Adrenal gland (tissue), 19 donors: ENCODE data around the gene GNB5. TPM values are rescaled to one million over a fixed set of nuclear protein-coding genes. Genes with fewer than 3 reads are reported as not detected.
"Not testable (repeated sequence)": the region's sequence is repeated elsewhere in the genome, so short reads cannot be mapped to it uniquely, and the experiment has no call there.

Source experiments
- DNase-seq, 7 donors: peaks; one replicate each; pipeline ENCODE4 v3.0.0-alpha.2; 2019 to 2020
- H3K27ac ChIP-seq, 5 donors: fragments of 200-600 bp; sonication (generic) in 4 of 5; 1 replicate in 3 of 5; 2 replicates in 2 of 5; pipeline versions ENCODE4 v1.5.1 to v1.8.0; 2016 to 2020; ENCODE audit warnings: mild to moderate bottlenecking in 1 of 5
- H3K27me3 ChIP-seq: fragments of 200-600 bp; 2 replicates; pipeline ENCODE4 v1.8.0; 2021
- H3K36me3 ChIP-seq, 2 donors: fragments of 200-600 bp; replicated peaks in 1 of 2; 1 replicate in 1 of 2; 2 replicates in 1 of 2; pipeline versions ENCODE4 v1.5.1 to v1.8.0; 2018 to 2022
- H3K4me1 ChIP-seq, 2 donors: fragments of 200-600 bp; replicated peaks in 1 of 2; 1 replicate in 1 of 2; 2 replicates in 1 of 2; pipeline versions ENCODE4 v1.5.1 to v1.8.0; 2018 to 2021
- H3K4me3 ChIP-seq, 4 donors: fragments of 200-600 bp; sonication (generic) in 3 of 4; one replicate each; pipeline ENCODE4 v1.5.1; 2016 to 2018
- H3K9me3 ChIP-seq, 3 donors: fragments of 200-600 bp; sonication (generic) in 1 of 3; replicated peaks in 1 of 3; 1 replicate in 2 of 3; 2 replicates in 1 of 3; pipeline versions ENCODE4 v1.5.1 to v1.8.0; 2016 to 2021
- POLR2A ChIP-seq, 2 donors: fragments of 450-650 bp; IDR thresholded peaks; one replicate each; pipeline ENCODE4 v1.6.1; 2017; ENCODE audit warnings: antibody characterized with exemption in 2 of 2, mild to moderate bottlenecking in 2 of 2, moderate library complexity in 1 of 2
- WGBS, 4 donors: extraction: QIAGEN DNeasy Blood & Tissue Kit in 2 of 4; methylation state at CpG; one replicate each; pipeline versions ENCODE4 v1.1.5 to v1.1.7; 2013 to 2017; 5-methylcytosine and 5-hydroxymethylcytosine counted together
- intact Hi-C, 2 donors: fragments of 100-400 bp; cut with DNase I; formaldehyde crosslinking; loops; one replicate each; pipeline versions ENCODE4 v1.14.1 to v1.15.0; 2022 to 2023
- long read RNA-seq, 10 donors: library from polyadenylated mRNA in 3 of 10; unstranded in 2 of 10; stranded (forward) in 1 of 10; transcript quantifications; one replicate each; pipeline ENCODE4 v2.0.0 and lab custom pipeline, GENCODE V29; 2021 to 2026
- polyA plus RNA-seq, 3 donors: library from polyadenylated mRNA; stranded (reverse); fragments of 200-250 nt in 2 of 3; fragments of 350-450 nt in 1 of 3; fragmentation: Illumina TruSeq in 1 of 3; extraction: RNeasy Lipid Tissue Mini Kit (QIAGEN cat#74804) in 1 of 3; gene quantifications; one replicate each; pipeline ENCODE4 v1.2.3, GENCODE V29; 2013 to 2014
- total RNA-seq, 9 donors: library from RNA; depleted of rRNA in 4 of 9; stranded (reverse); fragments of >200 nt in 4 of 9; fragments of 120-200 nt in 1 of 9; fragmentation: NEBNext Ultra II Directional in 1 of 9; extraction: Animal tissue kit (Norgen Biotek cat#: 25700) in 1 of 9; gene quantifications; one replicate each; pipeline versions ENCODE4 v1.1.0 to v1.2.4, GENCODE V29; 2013 to 2023
- TF ChIP-seq, protein P1 (sequence below), 6 experiments: fragments of 450-650 bp in 4 of 6; fragments of 200-600 bp in 2 of 6; sonication (generic) in 1 of 6; IDR thresholded peaks; 1 replicate in 5 of 6; 2 replicates in 1 of 6; pipeline versions ENCODE4 v1.5.1 to v1.8.0; 2016 to 2021; ENCODE audit warnings: antibody characterized with exemption in 6 of 6, mild to moderate bottlenecking in 2 of 6, moderate library complexity in 1 of 6
- donor health status: healthy with polysubstance abuse.
- donor health status: Bipolar disorder and iron deficiency.
- donor health status: DM: yes; HTN: yes; CAD: no.
- donor health status: DM: no; HTN: no; CAD: no.
- donor health status: DM: no; HTN: no; CAD: no.
- donor health status: DM: yes; HTN: yes; CAD: no.

GNB5 gene
- total RNA-seq, result 10 to 100 TPM in 8 of 9 donors, 1 to 10 TPM in 1; 2.8 to 60.7 (median 20.3) TPM
- 10 to 100 TPM; 10.1 to 19.5 (median 11.2) TPM for polyA plus RNA-seq
- long read RNA-seq, donor 1, result 0 reads
- long read RNA-seq, donor 2, result 0 reads
- long read RNA-seq, donor 3, partial matches to known transcripts, result 0 of 1 reads
- long read RNA-seq, donor 3, other reads (novel, unspliced or antisense), result 0 of 1 reads
- long read RNA-seq, donor 4, partial matches to known transcripts, result 0 of 4 reads
- long read RNA-seq, donor 4, other reads (novel, unspliced or antisense), result 2 of 4 reads
- long read RNA-seq, donor 5, transcript GNB5-202 (11 exons, 1,735 nt), result major isoform, 48 of 60 reads
- long read RNA-seq, donor 5, partial matches to known transcripts, result 4 of 60 reads
- long read RNA-seq, donor 5, other reads (novel, unspliced or antisense), result 8 of 60 reads
- long read RNA-seq, donor 6, transcript GNB5-202 (11 exons, 1,735 nt), result major isoform, 20 of 25 reads
- long read RNA-seq, donor 6, partial matches to known transcripts, result 2 of 25 reads
- long read RNA-seq, donor 6, other reads (novel, unspliced or antisense), result 3 of 25 reads
- long read RNA-seq, donor 7, result 0 reads
- long read RNA-seq, donor 8, partial matches to known transcripts, result 0 of 1 reads
- long read RNA-seq, donor 8, other reads (novel, unspliced or antisense), result 0 of 1 reads
- long read RNA-seq, donor 9, result 0 reads
- long read RNA-seq, donor 10, result 0 reads

DNA sequence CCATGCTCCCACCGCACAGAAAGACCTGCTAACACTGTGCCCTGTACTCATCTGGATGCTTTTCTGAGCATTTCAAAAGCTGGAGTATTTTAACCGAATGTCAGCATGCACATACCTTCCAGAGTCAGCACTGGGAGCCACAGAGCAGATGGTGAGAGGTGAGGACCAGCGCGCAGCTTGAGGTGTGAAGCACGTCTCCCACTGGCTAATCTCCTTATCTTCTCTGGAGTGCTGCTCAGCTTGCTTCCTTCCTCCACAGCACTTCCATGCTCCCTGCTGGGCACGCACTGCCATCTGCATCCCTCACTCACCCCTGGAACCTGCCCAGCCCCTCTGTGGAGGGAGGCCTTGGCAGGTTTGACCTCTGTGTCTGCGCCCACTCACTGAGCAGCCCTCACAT is at the start of gene GNB5:
Gene GNB5, minus strand, starts transcription at position 186 of the 400 bp plus-strand sequence. CDS start 6,716 bp downstream, outside the sequence.
- TF ChIP-seq, protein P1, sequence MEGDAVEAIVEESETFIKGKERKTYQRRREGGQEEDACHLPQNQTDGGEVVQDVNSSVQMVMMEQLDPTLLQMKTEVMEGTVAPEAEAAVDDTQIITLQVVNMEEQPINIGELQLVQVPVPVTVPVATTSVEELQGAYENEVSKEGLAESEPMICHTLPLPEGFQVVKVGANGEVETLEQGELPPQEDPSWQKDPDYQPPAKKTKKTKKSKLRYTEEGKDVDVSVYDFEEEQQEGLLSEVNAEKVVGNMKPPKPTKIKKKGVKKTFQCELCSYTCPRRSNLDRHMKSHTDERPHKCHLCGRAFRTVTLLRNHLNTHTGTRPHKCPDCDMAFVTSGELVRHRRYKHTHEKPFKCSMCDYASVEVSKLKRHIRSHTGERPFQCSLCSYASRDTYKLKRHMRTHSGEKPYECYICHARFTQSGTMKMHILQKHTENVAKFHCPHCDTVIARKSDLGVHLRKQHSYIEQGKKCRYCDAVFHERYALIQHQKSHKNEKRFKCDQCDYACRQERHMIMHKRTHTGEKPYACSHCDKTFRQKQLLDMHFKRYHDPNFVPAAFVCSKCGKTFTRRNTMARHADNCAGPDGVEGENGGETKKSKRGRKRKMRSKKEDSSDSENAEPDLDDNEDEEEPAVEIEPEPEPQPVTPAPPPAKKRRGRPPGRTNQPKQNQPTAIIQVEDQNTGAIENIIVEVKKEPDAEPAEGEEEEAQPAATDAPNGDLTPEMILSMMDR (IDR thresholded peaks at IDR 0.05), result no peak
- no peak for TF ChIP-seq POLR2A (IDR thresholded peaks at IDR 0.05)
- Histone ChIP-seq H3K4me3 (no peak within 1 kb of the TSS), H3K27ac (no peak within 1 kb of the TSS), H3K27me3 (no peaks in the 10 kb centered on the region), H3K36me3 (no peaks in the 10 kb centered on the region), H3K4me1 (peaks cover 10 to 11% of the 10 kb centered on the region in 2 donors), H3K9me3 (no peaks in the 10 kb centered on the region)
- intact Hi-C loops, result no loop called here
- DNase-seq, result no peak
- 73 to 93% (median 80%) methylated on average over 7 of the region's 7 CpGs for WGBS, 4 donors

DNA sequence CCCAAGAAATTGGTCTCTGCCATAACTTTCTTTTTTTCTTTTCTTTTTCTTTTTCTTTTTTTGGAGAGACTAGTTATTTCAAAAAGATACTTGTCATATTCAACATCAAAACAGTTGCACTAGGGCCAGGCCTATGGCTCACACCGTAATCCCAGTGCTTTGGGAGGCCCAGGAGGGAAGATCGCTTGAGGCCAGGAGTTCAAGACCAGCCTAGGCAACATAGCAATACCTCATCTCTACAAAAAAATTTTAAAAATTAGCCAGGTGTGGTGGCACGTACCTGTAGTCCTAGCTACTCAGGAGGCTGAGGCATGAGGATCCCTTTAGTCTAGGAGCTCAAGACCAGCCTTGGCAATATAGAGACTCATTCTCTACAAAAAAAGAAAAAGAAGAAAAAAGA is 49.0 kb upstream of the GNB5 start:
- Histone ChIP-seq H3K4me1 (no peaks in the 10 kb centered on the region), H3K27me3 (no peaks in the 10 kb centered on the region), H3K4me3 (no peak overlapping the region), H3K9me3 (no peaks in the 10 kb centered on the region), H3K27ac (no peak overlapping the region), H3K36me3 (no peaks in the 10 kb centered on the region)
- intact Hi-C loops, result no loop called here
- no peak for TF ChIP-seq POLR2A (IDR thresholded peaks at IDR 0.05)
- TF ChIP-seq, protein P1 (IDR thresholded peaks at IDR 0.05), result no peak
- no peak for DNase-seq
- 95 to 98% (median 96%) methylated on average over 3 of the region's 3 CpGs for WGBS, 4 donors

DNA sequence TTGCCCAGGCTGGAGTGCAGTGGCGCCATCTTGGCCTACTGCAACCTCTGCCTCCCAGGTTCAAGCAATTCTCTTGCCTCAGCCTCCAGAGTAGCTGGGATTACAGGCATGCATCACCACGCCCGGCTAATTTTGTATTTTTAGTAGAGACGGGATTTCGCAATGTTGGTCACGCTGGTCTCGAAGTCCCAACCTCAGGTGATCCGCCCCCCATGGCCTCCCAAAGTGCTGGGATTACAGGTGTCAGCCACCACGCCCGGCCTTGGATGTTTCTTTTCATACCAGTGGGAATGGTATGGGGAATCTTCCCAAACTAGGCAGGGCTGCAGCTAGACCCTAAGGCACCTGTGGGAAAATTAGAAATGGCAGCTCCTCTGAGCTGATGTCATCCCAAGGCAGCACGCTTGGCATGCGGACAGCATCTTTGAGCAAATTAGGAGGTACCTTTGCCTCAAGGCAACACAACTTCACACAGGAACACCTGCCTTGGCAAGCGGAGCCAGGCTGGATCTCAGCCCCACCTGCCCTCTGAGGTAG is 47.9 kb upstream of the GNB5 start:
- intact Hi-C loops, H3K9me3 ChIP-seq: not testable (repeated sequence)

DNA sequence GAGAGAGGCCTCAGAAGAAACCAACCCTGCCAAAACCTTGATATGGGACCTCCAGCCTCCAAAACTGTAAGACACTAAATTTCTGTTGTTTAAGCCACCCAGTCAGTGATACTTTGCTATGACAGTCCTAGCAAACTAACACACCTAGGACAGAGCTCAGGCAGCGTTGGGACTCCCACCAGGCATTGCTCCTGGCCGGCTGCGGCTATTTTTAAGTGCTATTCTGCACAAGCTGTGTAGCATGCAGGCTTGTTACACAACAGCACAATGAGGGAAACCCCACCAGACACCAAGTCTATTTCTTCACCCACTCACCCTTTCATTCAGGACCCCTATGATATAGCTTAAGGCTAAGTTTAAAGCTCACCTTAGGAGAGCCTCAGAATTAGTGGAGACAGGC is 47.0 kb upstream of the GNB5 start:
- no peaks in the 10 kb centered on the region for H3K4me1 ChIP-seq
- H3K27ac ChIP-seq, result no peak overlapping the region
- intact Hi-C loops, result no loop called here
- H3K36me3 ChIP-seq, result no peaks in the 10 kb centered on the region
- no peak for DNase-seq
- TF ChIP-seq, protein P1 (IDR thresholded peaks at IDR 0.05), result no peak
- TF ChIP-seq POLR2A (IDR thresholded peaks at IDR 0.05), result no peak
- WGBS, 4 donors, result 85 to 100% (median 95%) methylated on average over 3 of the region's 3 CpGs
- no peaks in the 10 kb centered on the region for H3K9me3 ChIP-seq
- no peak overlapping the region for H3K4me3 ChIP-seq
- H3K27me3 ChIP-seq, result no peaks in the 10 kb centered on the region

More for the DNA sequence above, 47.9 kb upstream of the GNB5 start:
- H3K4me1 ChIP-seq, H3K4me3 ChIP-seq, H3K27me3 ChIP-seq, H3K27ac ChIP-seq, H3K36me3 ChIP-seq, DNase-seq: not testable (repeated sequence)
- WGBS, 4 donors, result 94 to 96% (median 94%) methylated on average over 13 of the region's 13 CpGs
